ENCODE results near the gene POU3F4.

GRCh38 chrX:83501003-83501402, 7.1 kb upstream of the POU3F4 start:
- TF ChIP-seq CTCF (IDR thresholded peaks at IDR 0.05) (no peak), ZSCAN20 (CRISPR knock-in tag; IDR thresholded peaks at IDR 0.05) (no peak), POLR2A (IDR thresholded peaks at IDR 0.05; ENCODE audit: low read length) (no peak), PHF8 (IDR thresholded peaks at IDR 0.05; ENCODE audit: borderline replicate concordance, low read depth) (no peak), SREBF2 (IDR thresholded peaks at IDR 0.05) (no peak), RAD21 (conservative IDR thresholded peaks at IDR 0.05 in 1 of 2, IDR thresholded peaks at IDR 0.05 in 1 of 2) (no peak), BHLHE40 (IDR thresholded peaks at IDR 0.05; ENCODE audit: low read depth, low read length) (no peak)
